Embryonic facial prominence (tissue), 1 donor: ENCODE results near the gene MAGI3.
"Not testable (repeated sequence)": the region's sequence is repeated elsewhere in the genome, so short reads cannot be mapped to it uniquely, and the experiment has no call there.

Source experiments
- DNase-seq: peaks from one replicate; pipeline ENCODE4 v3.0.0-alpha.2; 2016; ENCODE audit errors: extremely low spot score

MAGI3 gene

GRCh38 chr1:113576271-113576670 lies 186.0 kb downstream of the MAGI3 start:
- no peak for DNase-seq

- DNase-seq, result no peak
Observed at GRCh38 chr1:113579256-113580018, 189.1 kb downstream of the MAGI3 start.

- no peak for DNase-seq
Observed at GRCh38 chr1:113581323-113581722, 191.0 kb downstream of the MAGI3 start.

- DNase-seq, result no peak
Observed at GRCh38 chr1:113582084-113582483, 191.8 kb downstream of the MAGI3 start.

GRCh38 chr1:113587475-113587874 lies 197.2 kb downstream of the MAGI3 start:
- DNase-seq, result no peak

GRCh38 chr1:113592230-113592629 lies 201.9 kb downstream of the MAGI3 start:
- no peak for DNase-seq

- no peak for DNase-seq
Observed at GRCh38 chr1:113593550-113594297, 203.4 kb downstream of the MAGI3 start.

- DNase-seq, result not testable (repeated sequence)
Observed at GRCh38 chr1:113604466-113604865, 214.2 kb downstream of the MAGI3 start.

- DNase-seq, result peak; percentile 13
Observed at GRCh38 chr1:113605146-113605545, 214.8 kb downstream of the MAGI3 start.

GRCh38 chr1:113608399-113608798 lies 218.1 kb downstream of the MAGI3 start:
- no peak for DNase-seq

GRCh38 chr1:113610372-113610771 lies 220.1 kb downstream of the MAGI3 start:
- DNase-seq, result no peak

- no peak for DNase-seq
Observed at GRCh38 chr1:113615425-113615824, 225.1 kb downstream of the MAGI3 start.

- DNase-seq, result no peak
Observed at GRCh38 chr1:113616156-113616555, 225.8 kb downstream of the MAGI3 start.

GRCh38 chr1:113617438-113618141 lies 227.3 kb downstream of the MAGI3 start:
- DNase-seq, result no peak

GRCh38 chr1:113628997-113629396 lies 238.7 kb downstream of the MAGI3 start:
- no peak for DNase-seq

GRCh38 chr1:113630340-113631327 lies 240.3 kb downstream of the MAGI3 start:
- DNase-seq, result no peak

- no peak for DNase-seq
Observed at GRCh38 chr1:113641396-113641795, 251.1 kb downstream of the MAGI3 start.

GRCh38 chr1:113647164-113647563 lies 256.8 kb downstream of the MAGI3 start:
- DNase-seq, result no peak

GRCh38 chr1:113648478-113648877 lies 258.2 kb downstream of the MAGI3 start:
- no peak for DNase-seq

GRCh38 chr1:113652771-113653170 lies 262.5 kb downstream of the MAGI3 start:
- no peak for DNase-seq

GRCh38 chr1:113653741-113654140 lies 263.4 kb downstream of the MAGI3 start:
- DNase-seq, result no peak
